LNCaP clone FGC (cell line): Measurements from ENCODE around the gene ROBO3.
A peak's percentile ranks its signal among the peaks of the same experiment; 100 is the strongest.

Experiments used
- DNase-seq: peaks from one replicate; pipeline ENCODE4 v3.0.0-alpha.2; 2011; ENCODE audit warnings: low read depth
- H3K4me3 ChIP-seq: 2 replicates; pipeline ENCODE4 v1.5.1; 2011; ENCODE audit warnings: mild to moderate bottlenecking, low read depth, low read length, control low read depth
- CTCF ChIP-seq: IDR thresholded peaks from 2 replicates; pipeline ENCODE4 v1.5.1; 2012; ENCODE audit warnings: mild to moderate bottlenecking; ENCODE audit not compliant: control insufficient read depth, insufficient read depth; ENCODE audit errors: extremely low read depth

ROBO3 gene

DNA sequence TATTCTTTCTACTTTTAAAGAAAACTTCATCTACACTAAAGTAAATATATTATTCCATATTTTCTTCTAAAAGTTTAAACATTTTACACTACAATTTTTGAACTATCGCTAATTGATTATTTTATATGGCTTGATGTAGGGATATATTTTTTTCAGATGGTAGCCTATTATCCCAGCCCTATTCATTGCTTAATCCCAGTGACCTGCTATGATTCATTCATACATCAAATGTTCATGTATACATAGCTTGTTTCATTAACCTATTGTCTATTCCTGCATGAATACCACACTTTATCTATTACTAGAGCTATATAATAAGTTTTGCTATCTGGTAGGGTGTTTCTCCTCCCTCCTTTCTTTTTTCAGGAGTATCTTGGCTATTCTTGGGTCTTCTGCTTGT lies 37.4 kb downstream of the ROBO3 start:
- DNase-seq = no peak
- TF ChIP-seq CTCF = no peak
- H3K4me3 ChIP-seq = no peak overlapping the region

GRCh38 chr11:124915541-124916369 lies 50.5 kb downstream of the ROBO3 start:
- TF ChIP-seq CTCF = no peak
- H3K4me3 ChIP-seq = no peak overlapping the region
- no peak for DNase-seq

DNA sequence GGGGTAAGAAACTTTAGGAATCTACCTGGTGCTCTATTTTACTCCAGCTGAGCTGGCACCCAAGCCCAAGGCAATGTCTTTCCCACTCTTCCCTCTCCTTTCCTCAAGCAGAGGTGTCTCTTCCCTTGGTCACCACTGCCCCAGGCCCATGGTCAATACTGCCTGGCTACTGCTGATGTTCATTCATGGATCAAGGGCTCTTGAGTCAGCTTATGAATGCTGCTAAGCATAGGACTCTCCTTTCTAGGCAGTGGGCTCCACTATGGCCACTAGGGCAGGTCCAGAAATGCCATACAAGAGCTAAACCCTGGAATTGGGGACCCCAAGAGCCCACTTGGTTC lies 51.1 kb downstream of the ROBO3 start:
- no peak for TF ChIP-seq CTCF

GRCh38 chr11:124917115-124917637 lies 51.9 kb downstream of the ROBO3 start:
- TF ChIP-seq CTCF = no peak
- H3K4me3 ChIP-seq = no peak overlapping the region
- DNase-seq = no peak

More for the DNA sequence above, 51.1 kb downstream of the ROBO3 start:
- no peak for DNase-seq
- H3K4me3 ChIP-seq = no peak overlapping the region

- H3K4me3 ChIP-seq = no peak within 1 kb of the TSS
- no peak for TF ChIP-seq CTCF
- peak; percentile 56 for DNase-seq
These were observed 53.7 kb downstream of the ROBO3 start, which contains the start of gene HEPN1 for GRCh38 chr11:124918950-124919349. Gene HEPN1 (plus strand): TSS chr11:124919250.

GRCh38 chr11:124919898-124920297 lies 54.7 kb downstream of the ROBO3 start:
- no peak for DNase-seq
- no peak for TF ChIP-seq CTCF
- H3K4me3 ChIP-seq = no peak overlapping the region
